DND-41 (cell line): ENCODE data around the gene UBR3.
"Not testable (repeated sequence)": the region's sequence is repeated elsewhere in the genome, so short reads cannot be mapped to it uniquely, and the experiment has no call there.

Experiments used
- ATAC-seq: fragments of 200-7000 bp; cut with Tn5 transposase; 3 replicates; pipeline ENCODE4 v1.9.1; 2021; ENCODE audit warnings: low read depth; ENCODE audit not compliant: insufficient read depth
- DNase-seq: peaks from one replicate; pipeline ENCODE4 v3.0.0-alpha.2; 2020
- H2AFZ ChIP-seq: 2 replicates; pipeline ENCODE4 v1.6.0; 2012; ENCODE audit warnings: low read depth, low read length
- H3K27ac ChIP-seq: 2 replicates; pipeline ENCODE4 v1.5.1; 2012; ENCODE audit warnings: low read length, inconsistent platforms
- H3K27me3 ChIP-seq: fragments of 200-600 bp; sonication (generic); 2 replicates; pipeline ENCODE4 v1.6.0; 2012; ENCODE audit warnings: low read length, mild to moderate bottlenecking, inconsistent platforms; ENCODE audit not compliant: insufficient read depth, poor library complexity
- H3K36me3 ChIP-seq: 2 replicates; pipeline ENCODE4 v1.5.1; 2012; ENCODE audit warnings: low read length, inconsistent platforms; ENCODE audit not compliant: insufficient read depth
- H3K4me1 ChIP-seq: 2 replicates; pipeline ENCODE4 v1.5.1; 2012; ENCODE audit warnings: mild to moderate bottlenecking, low read length; ENCODE audit not compliant: insufficient read depth
- H3K4me2 ChIP-seq: 2 replicates; pipeline ENCODE4 v1.6.0; 2012; ENCODE audit warnings: mild to moderate bottlenecking, moderate library complexity, low read length, inconsistent platforms; ENCODE audit not compliant: insufficient read depth
- H3K4me3 ChIP-seq, 2 experiments: fragments of 200-600 bp in 1 of 2; shearing (Covaris generic) in 1 of 2; 2 replicates each; pipeline ENCODE4 v1.5.1; 2012 to 2016; ENCODE audit warnings: inconsistent platforms in 2 of 2, low read length in 2 of 2, mild to moderate bottlenecking in 2 of 2, low read depth in 1 of 2, moderate library complexity in 1 of 2
- H3K79me2 ChIP-seq: 2 replicates; pipeline ENCODE4 v1.6.0; 2012; ENCODE audit warnings: low read length, inconsistent platforms; ENCODE audit not compliant: insufficient read depth
- H3K9ac ChIP-seq: 2 replicates; pipeline ENCODE4 v1.6.0; 2012; ENCODE audit warnings: low read depth, mild to moderate bottlenecking, inconsistent platforms, low read length, moderate library complexity
- H3K9me3 ChIP-seq: 2 replicates; pipeline ENCODE4 v1.5.1; 2012; ENCODE audit warnings: low read length, moderate library complexity, mild to moderate bottlenecking, inconsistent platforms; ENCODE audit not compliant: insufficient read depth, severe bottlenecking
- H4K20me1 ChIP-seq: 2 replicates; pipeline ENCODE4 v1.6.0; 2012; ENCODE audit warnings: low read length; ENCODE audit not compliant: insufficient read depth
- CTCF ChIP-seq: IDR thresholded peaks from 2 replicates; pipeline ENCODE4 v1.5.1; 2012; ENCODE audit warnings: borderline replicate concordance, low read length, moderate library complexity, mild to moderate bottlenecking; ENCODE audit not compliant: poor library complexity, severe bottlenecking; ENCODE audit errors: extremely low read depth
- EZH2 ChIP-seq: IDR thresholded peaks from 3 replicates; pipeline ENCODE4 v1.6.1; 2012; ENCODE audit warnings: borderline replicate concordance, low read depth, mild to moderate bottlenecking, moderate library complexity, low read length, inconsistent platforms; ENCODE audit not compliant: severe bottlenecking

UBR3 gene

GRCh38 chr2:170122883-170123547 is 295.8 kb downstream of the UBR3 start:
- Histone ChIP-seq H3K4me2 (no peak overlapping the region), H3K9me3 (no peaks in the 10 kb centered on the region), H3K27ac (no peak overlapping the region), H3K36me3 (no peaks in the 10 kb centered on the region), H2AFZ (no peak overlapping the region), H3K79me2 (no peaks in the 10 kb centered on the region), H3K4me1 (no peaks in the 10 kb centered on the region), H4K20me1 (no peaks in the 10 kb centered on the region), H3K4me3 (no peak overlapping the region), H3K27me3 (no peaks in the 10 kb centered on the region), H3K9ac (no peak overlapping the region)
- TF ChIP-seq CTCF = no peak
- no peak for TF ChIP-seq EZH2
- ATAC-seq = no peak
- no peak for DNase-seq

GRCh38 chr2:170123593-170123992 is 296.3 kb downstream of the UBR3 start:
- no peaks in the 10 kb centered on the region for H3K9me3 ChIP-seq
- TF ChIP-seq CTCF (no peak), EZH2 (no peak)
- no peaks in the 10 kb centered on the region for H4K20me1 ChIP-seq
- no peak overlapping the region for H3K4me3 ChIP-seq
- no peak overlapping the region for H2AFZ ChIP-seq
- H3K4me1 ChIP-seq = no peaks in the 10 kb centered on the region
- no peaks in the 10 kb centered on the region for H3K27me3 ChIP-seq
- ATAC-seq (no peak), DNase-seq (no peak)
- no peaks in the 10 kb centered on the region for H3K79me2 ChIP-seq
- no peak overlapping the region for H3K9ac ChIP-seq
- no peak overlapping the region for H3K27ac ChIP-seq
- no peak overlapping the region for H3K4me2 ChIP-seq
- H3K36me3 ChIP-seq = no peaks in the 10 kb centered on the region

- H3K9me3 ChIP-seq, H3K9ac ChIP-seq, H3K4me1 ChIP-seq, H3K4me2 ChIP-seq, H3K79me2 ChIP-seq, H3K4me3 ChIP-seq, H3K36me3 ChIP-seq, H2AFZ ChIP-seq, ATAC-seq, H3K27ac ChIP-seq, DNase-seq, H4K20me1 ChIP-seq, H3K27me3 ChIP-seq: not testable (repeated sequence)
Observed at GRCh38 chr2:170126138-170126728, 299.0 kb downstream of the UBR3 start.
